ENCODE measurements around the gene BPGM.

Gene BPGM

DNA sequence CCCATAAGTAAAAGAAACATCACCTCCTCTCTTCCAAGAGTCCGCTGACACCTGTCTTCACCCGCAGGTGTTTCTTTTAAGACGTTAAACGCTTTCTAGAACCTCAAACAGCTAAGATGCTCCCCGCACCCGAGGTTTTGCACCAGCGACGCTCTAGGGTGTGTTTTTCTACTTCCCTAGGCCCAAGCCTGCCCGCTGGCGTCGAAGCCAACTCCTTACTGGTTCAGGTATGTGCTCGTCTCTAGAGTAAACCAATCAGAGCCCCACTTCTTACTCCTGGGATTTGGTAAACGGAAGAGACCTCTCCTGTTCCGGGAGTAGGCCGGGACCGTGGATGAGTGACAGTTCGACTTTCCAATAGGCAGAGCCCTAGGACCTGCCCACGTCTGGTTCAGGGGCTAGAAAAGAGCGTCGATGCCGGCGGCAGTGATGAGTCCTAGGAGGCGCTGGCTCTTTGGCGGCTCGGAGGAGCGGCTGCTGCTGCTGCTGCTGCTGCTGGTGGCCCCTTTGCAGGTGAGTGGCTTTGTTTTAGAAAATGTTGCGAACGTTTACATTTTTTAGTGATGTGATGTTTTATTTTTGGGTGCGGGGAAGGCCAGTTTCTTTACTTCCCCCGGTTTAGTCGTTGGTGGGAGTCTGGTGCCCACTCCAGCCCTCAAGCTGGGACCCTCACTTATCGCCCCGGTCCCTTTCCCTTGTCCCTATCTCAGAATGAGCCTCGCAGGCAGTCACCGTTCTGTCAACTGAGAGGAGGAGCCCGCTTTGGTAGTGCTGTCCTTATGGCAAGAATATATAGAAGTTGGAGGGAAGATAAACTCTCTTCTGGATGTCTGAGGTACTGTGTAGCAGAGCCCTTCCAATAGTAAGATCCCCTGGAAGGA lies at the start of gene BPGM:
TSS of gene BPGM (plus strand) at position 429 of the 881 bp plus-strand sequence. CDS start 14,655 bp downstream, outside the sequence.
- in situ Hi-C loops (cut with MboI; ENCODE audit: low sequenced_read_pairs), result no loop called here

DNA sequence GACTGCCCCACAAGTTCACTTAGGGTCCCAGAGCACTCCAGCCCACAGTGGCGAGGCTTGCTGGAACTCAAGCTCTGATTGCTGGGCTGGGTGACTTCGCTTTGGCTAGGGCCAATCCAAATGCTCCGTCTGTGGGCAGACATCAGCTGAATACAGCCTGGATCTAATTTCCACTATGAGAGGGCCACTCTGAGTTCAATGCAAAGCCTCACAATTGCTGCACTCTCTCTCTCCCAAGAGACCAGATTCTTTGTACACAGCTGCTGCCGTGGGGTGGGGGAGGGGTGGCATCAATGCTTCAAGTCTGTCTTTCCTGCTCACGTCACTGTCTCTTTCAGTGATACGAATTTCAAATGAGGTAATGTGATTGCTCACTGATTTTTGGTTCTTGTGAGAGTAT lies 47.3 kb upstream of the BPGM start:
- in situ Hi-C loops (cut with MboI; ENCODE audit: low sequenced_read_pairs), result no loop called here

DNA sequence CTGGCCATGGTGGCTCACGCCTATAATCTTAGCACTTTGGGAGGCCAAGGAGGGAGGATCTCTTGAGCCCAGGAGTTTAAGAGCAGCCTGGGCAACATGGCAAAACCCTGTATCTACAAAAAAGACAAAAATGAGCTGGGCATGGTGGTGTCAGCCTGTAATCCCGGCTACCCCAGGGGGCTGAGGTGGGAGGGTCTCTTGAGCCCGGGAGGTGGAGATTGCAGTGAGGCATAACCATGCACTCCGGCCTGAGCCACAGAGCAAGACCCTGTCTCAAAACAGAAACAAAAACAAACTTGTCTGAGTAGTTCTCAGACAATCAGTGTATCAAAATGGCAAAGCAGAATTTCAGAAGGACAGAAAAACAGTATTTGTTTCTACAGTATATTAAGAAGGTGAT lies 45.2 kb upstream of the BPGM start:
- in situ Hi-C loops (cut with MboI; ENCODE audit: low sequenced_read_pairs), result no loop called here

DNA sequence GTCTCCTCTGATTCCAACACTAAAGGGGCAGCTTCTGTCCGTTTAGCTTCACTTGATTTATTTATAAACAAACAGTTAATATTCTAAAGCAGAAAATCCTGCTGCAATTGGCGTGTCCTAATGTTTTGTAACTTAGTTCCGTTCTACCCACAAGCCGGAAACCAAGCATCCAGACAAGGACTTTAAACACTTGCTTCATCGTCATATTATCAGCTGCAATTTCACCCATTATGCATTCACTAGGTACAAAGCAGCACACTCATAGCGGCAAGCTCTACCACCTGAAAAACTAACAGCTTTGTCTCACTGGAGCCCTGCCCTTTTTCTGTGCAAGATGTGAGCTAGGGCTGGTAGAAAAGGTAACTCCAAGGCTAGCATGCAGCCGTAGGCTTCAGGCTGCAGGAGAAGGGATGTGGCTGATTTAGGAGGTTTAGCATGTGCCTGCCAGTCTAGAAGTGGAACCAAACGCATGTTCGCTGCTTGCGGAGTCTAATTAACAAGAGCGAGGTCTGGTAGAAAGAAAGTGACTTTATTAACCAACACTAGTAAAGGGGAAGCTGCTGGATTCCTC lies 43.7 kb upstream of the BPGM start:
- in situ Hi-C loops (cut with MboI; ENCODE audit: low sequenced_read_pairs), result no loop called here

DNA sequence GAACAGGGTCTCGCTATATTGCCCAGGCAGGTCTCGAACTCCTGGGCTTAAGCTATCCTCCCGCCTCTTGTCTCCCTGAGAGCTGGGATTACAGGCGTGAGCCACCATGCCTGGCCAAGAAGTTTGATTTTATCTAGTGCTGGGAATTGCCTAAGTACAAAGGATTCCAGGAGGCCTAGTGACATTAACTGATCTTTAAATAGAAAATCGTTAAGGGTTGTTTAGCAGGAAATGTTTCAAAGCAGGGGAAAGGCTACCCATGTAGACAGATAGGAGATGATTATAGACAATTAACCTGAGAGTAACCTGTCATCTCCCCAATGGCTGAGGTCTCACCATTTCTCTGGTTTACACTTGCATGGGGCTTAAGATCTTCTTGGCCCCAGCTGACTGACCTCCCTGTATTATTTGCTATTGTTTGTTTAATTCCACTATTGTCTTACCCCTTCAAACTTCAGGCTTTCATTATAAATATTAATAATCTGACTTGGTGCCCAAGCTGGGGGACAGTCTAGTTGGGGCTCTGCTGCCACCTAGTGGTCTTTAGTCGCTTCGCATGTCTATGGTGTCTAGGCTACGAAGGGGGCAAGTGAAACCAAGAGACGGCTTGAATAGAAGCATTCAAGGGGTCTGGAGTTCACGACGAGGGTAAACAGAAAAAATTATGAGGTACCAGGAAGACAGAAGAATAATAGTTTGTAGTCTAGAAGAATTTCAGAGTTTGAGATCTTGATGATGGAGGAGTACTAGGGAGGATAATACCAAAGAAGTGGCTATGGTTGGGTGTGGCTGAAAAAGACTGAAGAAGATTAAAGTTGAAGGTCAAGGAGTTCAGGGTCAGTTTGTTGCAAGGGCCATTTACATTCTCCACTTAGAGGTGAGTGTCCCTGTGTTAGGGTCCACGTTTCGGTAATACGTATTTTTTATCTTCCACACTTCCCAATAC lies 40.4 kb upstream of the BPGM start:
- in situ Hi-C loops (cut with MboI; ENCODE audit: low sequenced_read_pairs), result no loop called here

DNA sequence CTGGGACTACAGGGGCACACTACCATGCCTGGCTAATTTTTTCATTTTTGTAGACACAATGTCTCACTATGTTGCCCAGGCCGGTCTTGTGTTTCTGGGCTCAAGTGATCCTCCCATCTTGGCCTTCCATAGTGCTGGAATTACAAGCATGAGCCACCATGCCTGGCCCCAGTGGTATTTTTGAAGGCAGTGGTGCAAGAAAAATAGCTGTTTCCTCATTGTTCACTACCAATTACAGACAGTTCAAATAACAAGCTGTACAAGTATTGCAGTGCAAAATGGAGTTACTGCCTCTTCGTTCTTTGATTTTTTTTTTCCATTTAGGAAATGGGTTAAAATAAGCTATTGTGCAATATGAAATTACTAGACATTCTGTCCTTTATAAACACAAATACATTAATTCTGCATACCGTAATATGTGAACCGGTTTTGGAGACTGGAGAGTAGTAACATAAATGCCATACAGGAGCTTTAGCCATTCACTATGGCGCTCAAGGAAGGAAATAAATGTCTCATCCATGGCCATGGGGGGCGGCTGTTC lies 35.0 kb upstream of the BPGM start:
- in situ Hi-C loops (cut with MboI; ENCODE audit: low sequenced_read_pairs), result no loop called here

DNA sequence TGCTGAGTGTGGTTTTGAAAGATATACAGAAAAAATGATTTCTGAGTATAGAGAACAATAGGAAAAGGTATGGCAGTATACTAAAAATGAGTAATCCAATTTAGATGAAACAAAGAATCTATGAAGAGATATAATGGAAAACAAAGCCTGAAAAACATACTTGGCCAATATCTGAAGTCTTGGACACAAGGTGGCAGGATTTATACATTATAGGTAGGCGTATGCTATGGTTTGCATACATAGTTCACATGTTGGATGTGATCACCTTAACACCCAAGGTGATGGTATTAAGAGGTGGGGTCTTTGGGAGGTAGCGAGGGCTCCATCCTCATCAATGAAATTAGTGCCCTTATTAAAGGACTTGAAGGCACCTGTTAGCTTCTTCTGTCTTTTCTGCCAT lies 34.5 kb upstream of the BPGM start:
- in situ Hi-C loops (cut with MboI; ENCODE audit: low sequenced_read_pairs), result no loop called here

DNA sequence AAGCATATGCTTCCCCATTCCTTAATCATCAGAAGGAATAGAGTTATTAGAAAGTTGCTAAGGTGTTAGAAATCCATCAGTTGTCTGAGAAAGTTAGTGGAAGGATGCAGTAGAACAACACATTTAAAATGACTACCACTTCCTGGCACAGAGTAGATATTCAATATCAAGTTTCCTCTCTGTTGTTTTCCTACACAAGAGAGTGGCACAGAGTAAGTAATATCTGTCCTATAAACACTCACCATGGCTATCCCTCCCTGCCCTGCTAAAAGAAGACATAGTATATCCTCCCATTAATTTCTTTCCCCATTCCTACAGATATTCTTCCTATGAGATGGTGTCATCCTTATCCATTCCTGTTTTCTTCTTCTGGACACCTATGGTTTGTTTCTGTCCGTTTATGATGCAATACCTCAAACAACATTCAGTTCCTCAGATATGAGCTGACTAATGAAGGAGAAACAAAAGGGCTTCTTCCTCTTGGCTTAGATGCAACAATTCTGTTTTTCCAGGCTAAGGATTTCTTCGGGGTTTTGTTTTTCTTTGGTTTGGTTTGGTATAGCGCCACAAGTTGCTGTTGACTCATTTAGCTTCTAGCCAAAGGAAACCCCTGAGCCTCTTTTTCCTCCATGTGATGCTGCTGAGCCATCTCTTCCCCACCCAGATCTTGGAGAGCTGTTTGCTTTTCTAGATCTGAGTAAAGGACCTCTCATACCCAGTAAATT lies 32.9 kb upstream of the BPGM start:
- in situ Hi-C loops (cut with MboI; ENCODE audit: low sequenced_read_pairs), result no loop called here

DNA sequence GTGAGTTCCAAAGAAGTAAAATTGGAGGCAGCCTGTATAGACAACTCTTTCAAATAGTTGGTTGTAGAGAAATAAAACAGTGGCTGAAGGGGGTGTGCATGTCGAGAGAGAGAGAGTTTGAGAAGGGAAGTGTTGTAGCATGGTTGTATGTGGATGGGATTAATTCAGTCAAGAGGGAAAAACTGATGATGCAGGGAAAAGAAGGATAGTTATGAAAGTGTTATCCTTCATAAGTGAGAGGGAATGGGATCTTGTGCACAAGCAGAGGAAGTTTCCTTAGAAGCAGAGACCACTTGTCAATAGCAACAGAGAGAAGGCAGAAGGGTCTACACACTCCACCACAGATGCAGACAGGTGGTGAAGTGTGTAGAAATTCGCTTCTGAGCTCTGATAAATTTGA lies 30.0 kb upstream of the BPGM start:
- in situ Hi-C loops (cut with MboI; ENCODE audit: low sequenced_read_pairs), result no loop called here

DNA sequence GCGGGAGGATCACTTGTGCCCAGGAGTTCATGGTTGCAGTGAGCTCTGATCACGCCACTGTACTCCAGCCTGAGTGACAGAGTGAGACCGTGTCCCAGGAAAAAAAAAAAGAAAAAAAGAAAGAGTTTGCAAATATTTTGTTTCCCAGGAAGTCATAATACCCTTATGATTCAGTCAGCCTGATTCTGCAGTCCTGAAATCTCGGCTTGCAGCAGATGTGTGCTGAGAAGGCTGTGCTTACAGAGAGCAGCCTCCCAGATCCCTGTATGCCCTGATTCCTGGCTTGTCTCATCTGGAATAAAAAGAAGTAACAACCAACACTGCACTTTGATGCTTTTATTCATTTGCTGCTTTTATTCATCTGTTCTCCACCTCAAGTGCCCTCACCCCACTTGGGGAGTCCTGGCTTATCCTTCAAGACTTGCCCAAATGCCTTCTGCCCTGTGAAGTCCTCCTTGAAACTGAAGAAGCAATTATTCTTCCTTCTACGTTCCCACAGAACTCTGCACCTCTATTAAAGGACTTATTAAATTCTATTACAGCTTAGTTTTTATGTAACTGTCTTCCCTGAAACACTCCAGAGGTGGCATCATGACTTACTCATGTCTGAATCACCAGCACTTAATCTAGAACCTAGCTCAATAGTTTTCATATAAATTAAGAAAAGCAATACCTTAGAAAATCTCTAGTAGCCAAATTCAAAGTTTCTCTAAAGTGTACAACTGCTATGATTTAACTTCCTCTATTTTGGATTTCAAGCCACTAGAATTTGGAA lies 27.7 kb upstream of the BPGM start:
- in situ Hi-C loops (cut with MboI; ENCODE audit: low sequenced_read_pairs), result no loop called here

DNA sequence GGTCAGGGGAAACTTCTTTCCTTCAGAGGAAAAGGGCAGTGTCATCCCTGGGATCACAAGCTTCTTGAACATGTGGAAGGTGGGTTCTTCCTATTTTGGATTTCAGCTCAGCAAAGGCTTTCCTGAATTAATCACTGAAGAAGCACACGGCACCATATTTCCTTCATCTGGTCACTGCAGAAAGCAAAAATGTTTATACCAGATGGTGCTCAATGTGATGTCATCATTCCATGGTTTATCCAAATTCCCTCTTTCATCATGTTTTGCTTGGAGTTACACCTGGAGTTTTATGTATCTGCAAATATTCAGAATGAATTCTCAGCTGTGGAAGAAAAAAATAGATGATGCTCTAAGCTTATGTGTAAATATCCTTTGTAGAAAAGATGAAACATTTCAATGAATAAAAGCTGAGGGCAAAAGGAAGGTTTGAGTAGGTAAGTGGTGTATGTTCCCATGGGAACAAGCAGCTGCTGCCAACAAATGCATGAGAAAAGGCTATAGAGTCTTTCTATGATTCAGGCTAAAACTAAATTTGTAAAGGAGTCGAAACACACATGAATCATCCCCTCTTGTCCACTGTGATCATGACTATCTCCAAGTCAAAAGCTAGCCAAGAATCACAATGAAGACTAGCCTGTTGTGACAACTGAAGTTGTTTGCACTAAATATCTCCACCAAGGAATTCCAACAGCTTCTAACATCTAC lies 26.9 kb upstream of the BPGM start:
- in situ Hi-C loops (cut with MboI; ENCODE audit: low sequenced_read_pairs), result no loop called here

DNA sequence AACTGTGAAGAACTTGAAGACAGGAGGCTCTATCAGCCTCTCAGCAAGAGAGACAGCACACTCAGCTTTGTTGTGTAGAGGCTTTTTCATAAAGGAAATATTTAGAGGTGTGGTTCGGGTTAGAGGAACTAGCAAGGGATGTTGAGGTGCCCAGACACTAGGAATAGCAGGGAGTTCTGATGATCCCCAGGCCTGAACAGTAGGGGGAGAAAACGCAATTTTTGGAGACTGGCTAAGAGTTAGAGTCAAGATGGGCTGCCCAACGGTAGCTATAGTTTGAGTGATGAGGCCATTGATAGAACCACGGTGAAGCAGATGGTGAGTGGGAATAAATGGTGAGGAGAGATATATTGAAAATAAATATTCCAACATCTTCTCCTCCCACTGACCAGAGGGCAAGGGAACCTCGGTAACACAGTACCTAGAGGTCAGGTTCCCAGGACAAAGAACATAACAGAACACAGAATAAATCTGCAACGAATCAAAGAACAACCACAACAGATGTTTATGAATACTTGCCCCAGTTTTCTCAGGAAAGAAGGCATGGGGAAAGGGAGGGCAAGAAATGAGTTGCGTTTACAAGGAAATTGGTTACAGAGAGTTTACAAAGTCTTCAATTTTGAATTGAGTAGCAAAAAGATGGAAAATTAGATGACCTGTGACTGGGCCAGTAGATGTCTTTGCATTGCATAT lies 24.2 kb upstream of the BPGM start:
- in situ Hi-C loops (cut with MboI; ENCODE audit: low sequenced_read_pairs), result no loop called here

DNA sequence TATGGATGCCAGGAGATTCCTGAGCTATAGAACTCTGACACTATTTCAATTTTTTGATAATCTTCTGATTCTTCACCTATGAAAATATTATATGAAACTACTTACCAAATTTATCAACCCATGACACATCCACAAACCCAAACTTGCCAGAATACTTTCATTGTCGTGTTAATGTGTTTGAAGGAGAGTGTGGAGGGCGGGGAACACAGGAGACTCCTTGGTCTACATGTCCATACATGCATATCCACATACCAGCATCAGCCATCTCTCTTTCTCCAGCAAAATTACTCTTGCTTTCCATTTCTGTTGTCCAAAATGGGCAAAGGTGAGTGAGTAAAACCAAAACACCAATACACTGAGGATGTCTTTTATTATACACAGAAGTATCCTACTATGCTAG lies 23.5 kb upstream of the BPGM start:
- in situ Hi-C loops (cut with MboI; ENCODE audit: low sequenced_read_pairs), result no loop called here

DNA sequence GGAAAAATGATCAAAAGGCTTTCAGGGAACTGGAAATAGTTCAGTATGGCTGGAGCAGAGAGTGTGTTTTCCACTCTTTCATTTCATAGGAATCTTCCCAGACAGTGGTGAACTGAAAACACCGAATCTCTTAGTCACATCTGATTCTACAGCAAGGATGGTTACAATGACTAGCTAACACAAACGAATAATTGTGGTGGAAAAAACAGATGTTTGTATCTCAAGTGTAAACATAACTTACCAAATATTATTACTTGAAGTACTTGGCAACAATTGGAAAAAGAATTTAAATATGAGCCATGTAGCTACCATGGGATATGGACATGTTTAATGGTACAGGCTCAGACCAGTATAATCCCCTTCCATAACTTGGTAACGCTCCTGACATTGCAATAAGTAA lies 21.1 kb upstream of the BPGM start:
- in situ Hi-C loops (cut with MboI; ENCODE audit: low sequenced_read_pairs), result no loop called here

DNA sequence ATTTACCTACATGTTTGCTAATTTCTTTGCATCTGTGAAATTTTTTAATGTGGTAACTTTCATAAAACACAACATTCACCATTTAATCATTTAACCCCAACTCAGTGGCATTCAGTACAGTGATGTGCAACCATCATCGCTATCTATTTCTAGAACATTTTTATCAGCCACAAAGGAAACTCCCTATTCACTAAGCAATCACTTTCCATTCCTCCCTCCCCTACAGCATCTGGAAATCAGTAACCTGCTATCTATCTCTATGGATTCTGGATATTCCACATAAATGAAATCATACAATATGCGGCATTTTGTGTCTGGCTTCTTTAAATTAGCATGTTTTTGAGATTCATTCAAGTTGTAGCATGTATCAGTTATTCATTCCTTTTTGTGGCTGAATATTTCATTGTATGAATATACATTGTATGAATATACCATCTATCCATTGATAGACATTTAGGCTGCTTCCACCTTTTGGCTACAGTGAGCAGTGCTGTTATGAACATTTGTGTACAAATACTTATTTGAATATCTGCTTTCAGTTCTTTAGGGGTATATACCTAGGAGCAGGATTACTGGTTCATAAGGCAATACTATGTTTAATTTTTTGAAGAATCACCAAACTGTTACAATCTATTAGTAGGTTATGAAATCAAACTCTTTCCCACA lies 19.4 kb upstream of the BPGM start:
- in situ Hi-C loops (cut with MboI; ENCODE audit: low sequenced_read_pairs), result no loop called here

DNA sequence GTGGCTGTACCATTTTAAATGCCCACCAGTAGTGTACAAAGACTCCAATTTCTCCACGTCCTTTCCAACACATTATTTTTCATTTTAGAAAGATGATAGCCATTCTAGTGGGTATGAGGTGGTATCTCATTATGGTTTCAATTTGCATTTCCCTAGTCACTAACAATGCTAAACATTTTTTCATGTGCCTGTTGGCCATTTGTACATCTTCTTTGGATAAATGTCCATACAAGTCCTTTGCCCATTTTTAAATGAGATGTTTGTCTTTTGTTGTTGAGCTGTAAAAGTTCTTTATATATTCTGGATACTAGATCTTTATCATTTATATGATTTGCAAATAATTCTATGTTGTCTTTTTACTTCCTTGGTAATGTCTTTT lies 18.9 kb upstream of the BPGM start:
- in situ Hi-C loops (cut with MboI; ENCODE audit: low sequenced_read_pairs), result no loop called here

DNA sequence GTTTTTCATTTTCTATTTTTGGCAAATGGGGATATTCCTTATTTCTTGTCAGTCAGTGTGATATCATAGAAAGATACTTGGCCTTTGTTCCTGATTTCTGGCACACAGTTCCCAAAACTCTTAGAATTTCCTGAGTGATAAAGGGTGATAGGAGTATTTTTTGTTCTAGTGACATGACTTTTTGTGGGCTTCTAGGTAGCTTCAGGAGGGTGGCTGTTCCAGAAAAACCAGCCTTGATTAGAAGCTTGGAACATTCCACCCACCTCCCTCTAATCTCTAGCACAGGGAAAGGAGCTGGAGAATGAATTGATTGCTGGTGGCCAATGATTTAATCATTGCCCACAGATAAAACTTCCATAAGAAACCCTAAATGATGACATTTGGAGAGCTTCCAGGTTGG lies 17.2 kb upstream of the BPGM start:
- in situ Hi-C loops (cut with MboI; ENCODE audit: low sequenced_read_pairs), result no loop called here

DNA sequence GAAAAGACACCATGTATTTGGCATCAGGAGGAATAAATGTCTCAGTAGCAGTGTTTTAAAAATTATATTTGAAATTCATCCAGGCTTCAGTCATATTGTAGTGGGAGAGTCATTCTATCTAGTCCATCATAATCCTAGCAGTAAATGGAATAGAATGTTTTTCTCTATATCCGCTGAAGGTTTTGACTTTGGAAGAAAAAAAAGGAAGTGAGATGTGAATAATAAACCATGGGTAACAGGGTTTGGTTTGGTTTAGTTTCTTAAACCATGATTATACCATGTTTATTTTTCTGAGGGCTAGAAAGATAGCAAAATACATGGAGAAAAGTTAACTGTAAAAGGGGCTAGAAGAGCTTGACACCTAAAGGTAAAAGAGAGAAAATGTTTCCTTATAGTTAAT lies 16.4 kb upstream of the BPGM start:
- in situ Hi-C loops (cut with MboI; ENCODE audit: low sequenced_read_pairs), result no loop called here
